Measurements from ENCODE around the gene CCDC134. TPM values are rescaled to one million over a fixed set of nuclear protein-coding genes. Genes with fewer than 3 reads are reported as not detected.

Gene CCDC134
- total and polyA plus RNA-seq, 2 of the 8 experiments (the other 6 are each of a cell fraction or from before 2014, with no cell fraction given), result 7.7 to 20.0 TPM

DNA sequence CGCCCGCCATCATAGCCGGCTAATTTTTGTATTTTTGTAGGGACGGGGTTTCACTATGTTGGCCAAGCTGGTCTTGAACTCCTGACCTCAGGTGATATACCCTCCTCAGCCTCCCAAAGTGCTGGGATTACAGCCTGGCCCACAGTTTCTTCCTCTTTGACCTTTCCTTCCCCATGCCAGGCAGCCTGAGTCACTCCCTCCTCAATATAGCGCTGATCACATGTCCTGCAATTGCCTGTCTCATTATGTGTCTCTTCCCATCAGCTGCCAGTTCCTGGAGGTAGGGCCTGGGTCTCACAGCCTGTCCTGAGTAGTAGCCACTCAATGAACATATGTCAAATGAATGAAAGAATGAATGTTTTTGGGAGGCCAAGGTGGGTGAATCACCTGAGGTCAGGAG is 43.0 kb upstream of the CCDC134 start (continued):
- no peak for TF ChIP-seq SUZ12 (IDR thresholded peaks at IDR 0.05; ENCODE audit: low read length)
- TF ChIP-seq ZNF274 (IDR thresholded peaks at IDR 0.05; ENCODE audit: borderline replicate concordance, extremely low read depth, low read length), result no peak
- TF ChIP-seq KDM5A (IDR thresholded peaks at IDR 0.05; ENCODE audit: low read length), result no peak
- no peak for TF ChIP-seq CHD1 (IDR thresholded peaks at IDR 0.05; ENCODE audit: low read depth, low read length)

All from H1 (cell line).